GM12878 (cell line): Measurements from ENCODE around the gene SLC26A8. TPM values are rescaled to one million over a fixed set of nuclear protein-coding genes. Genes with fewer than 3 reads are reported as not detected.

Source experiments
- ATAC-seq: fragments of 200-7000 bp; cut with Tn5 transposase; 3 replicates; pipeline ENCODE4 v1.9.1; 2020; ENCODE audit warnings: mild to moderate bottlenecking, moderate library complexity
- BruUV-seq: library from RNA; stranded (reverse); fragments of 400-500 nt; replicated peaks from 2 replicates; lab custom pipeline; 2021; lab: Mats Ljungman, UMichigan
- CTCF ChIA-PET: fragments of 300-600 bp; sonication (Branson Sonifier 250); formaldehyde crosslinking; extraction: SDS; loops from one replicate; lab custom pipeline; 2021; ENCODE audit warnings: inconsistent platforms; lab: Yijun Ruan, JAX
- POLR2A ChIA-PET: fragments of 350-600 bp; formaldehyde crosslinking; extraction: SDS; loops from one replicate; lab custom pipeline; 2021; ENCODE audit warnings: inconsistent platforms; lab: Charles Lee
- RAD21 ChIA-PET: fragments of 300-600 bp; sonication (Branson Sonifier 250); formaldehyde crosslinking; loops from one replicate; lab custom pipeline; 2023; ENCODE audit warnings: antibody characterized with exemption; ENCODE audit not compliant: unreplicated experiment; lab: Charles Lee
- SMC1A ChIA-PET: fragments of 300-600 bp; sonication (Branson Sonifier 250); formaldehyde crosslinking; loops from one replicate; lab custom pipeline; 2023; ENCODE audit not compliant: unreplicated experiment, uncharacterized antibody; lab: Charles Lee
- DNase-seq: peaks from one replicate; pipeline ENCODE4 v3.0.0-alpha.2; 2011; ENCODE audit warnings: low read depth, low spot score
- FAIRE-seq: peaks from 3 replicates; lab custom pipeline; 2011; peaks lifted over from hg19 to GRCh38; lab: Jason Lieb, UNC
- H2AFZ ChIP-seq: 2 replicates; pipeline ENCODE4 v1.6.0; 2011; ENCODE audit warnings: low read depth, low read length, control low read depth; ENCODE audit not compliant: control insufficient read depth
- H3K27ac ChIP-seq: 2 replicates; pipeline ENCODE4 v1.5.1; 2011; ENCODE audit warnings: control low read depth; ENCODE audit not compliant: control insufficient read depth, insufficient read depth
- H3K27me3 ChIP-seq, 2 experiments: replicated peaks in 1 of 2; 2 replicates each; pipeline versions ENCODE4 v1.6.0 to v1.6.1; 2011; ENCODE audit warnings: low read length in 1 of 2; ENCODE audit not compliant: control insufficient read depth in 2 of 2, insufficient read depth in 2 of 2
- H3K36me3 ChIP-seq, 2 experiments: 2 replicates each; pipeline ENCODE4 v1.5.1; 2011; ENCODE audit warnings: low read length in 1 of 2; ENCODE audit not compliant: control insufficient read depth in 2 of 2, insufficient read depth in 2 of 2
- H3K4me1 ChIP-seq: 2 replicates; pipeline ENCODE4 v1.6.1; 2011; ENCODE audit warnings: mild to moderate bottlenecking, low read length, moderate library complexity, mixed read lengths; ENCODE audit not compliant: control insufficient read depth, insufficient read depth
- H3K4me2 ChIP-seq: 2 replicates; pipeline ENCODE4 v1.6.0; 2011; ENCODE audit warnings: control low read depth; ENCODE audit not compliant: control insufficient read depth, insufficient read depth
- H3K4me3 ChIP-seq: fragments of 200-600 bp; sonication (generic); 2 replicates; pipeline ENCODE4 v1.5.1; 2016
- H3K79me2 ChIP-seq: 2 replicates; pipeline ENCODE4 v1.6.0; 2011; ENCODE audit warnings: low read length; ENCODE audit not compliant: control insufficient read depth, insufficient read depth
- H3K9ac ChIP-seq: 2 replicates; pipeline ENCODE4 v1.8.0; 2011; ENCODE audit warnings: low read length, control low read depth, mixed read lengths; ENCODE audit not compliant: control insufficient read depth, insufficient read depth
- H3K9me3 ChIP-seq: replicated peaks from 3 replicates; pipeline ENCODE4 v1.5.1; 2011; ENCODE audit warnings: mild to moderate bottlenecking, low read length; ENCODE audit not compliant: control insufficient read depth, insufficient read depth
- H4K20me1 ChIP-seq: 2 replicates; pipeline ENCODE4 v1.6.0; 2011; ENCODE audit not compliant: control insufficient read depth, insufficient read depth
- CHD1 ChIP-seq: IDR thresholded peaks from 2 replicates; pipeline ENCODE4 v1.6.1; 2012; ENCODE audit warnings: low read depth, low read length, improper control_type of control experiment
- DPF2 ChIP-seq: fragments of 450-650 bp; IDR thresholded peaks from 2 replicates; pipeline ENCODE4 v1.6.1; 2017; ENCODE audit warnings: mild to moderate bottlenecking
- FOXK2 ChIP-seq: fragments of 450-650 bp; IDR thresholded peaks from 2 replicates; pipeline ENCODE4 v1.6.1; 2017; ENCODE audit warnings: mild to moderate bottlenecking, moderate library complexity
- JUND ChIP-seq: IDR thresholded peaks from 2 replicates; pipeline ENCODE4 v1.6.1; 2012; ENCODE audit warnings: low read depth, mild to moderate bottlenecking, low read length, improper control_type of control experiment, moderate library complexity
- NR2C1 ChIP-seq: fragments of 450-650 bp; IDR thresholded peaks from 2 replicates; pipeline ENCODE4 v1.6.1; 2017; ENCODE audit warnings: antibody characterized with exemption, mild to moderate bottlenecking, moderate library complexity
- PAX8 ChIP-seq: fragments of 450-650 bp; IDR thresholded peaks from 2 replicates; pipeline ENCODE4 v1.6.1; 2017; ENCODE audit warnings: mild to moderate bottlenecking, moderate library complexity
- PBX3 ChIP-seq: IDR thresholded peaks from 2 replicates; pipeline ENCODE4 v1.6.1; 2011; ENCODE audit warnings: mild to moderate bottlenecking, low read depth, low read length, moderate library complexity; ENCODE audit not compliant: insufficient replicate concordance
- PML ChIP-seq: IDR thresholded peaks from 2 replicates; pipeline ENCODE4 v1.6.1; 2012; ENCODE audit warnings: low read length, inconsistent platforms
- POLR2AphosphoS5 ChIP-seq: IDR thresholded peaks from 2 replicates; pipeline ENCODE4 v1.6.1; 2011; ENCODE audit warnings: mild to moderate bottlenecking, low read length, inconsistent platforms
- POU2F2 ChIP-seq: IDR thresholded peaks from 3 replicates; pipeline ENCODE4 v1.6.1; 2011; ENCODE audit warnings: low read depth, mild to moderate bottlenecking, low read length, borderline replicate concordance
- PRDM15 ChIP-seq: fragments of 450-650 bp; formaldehyde crosslinking; IDR thresholded peaks from 2 replicates; pipeline ENCODE4 v1.4.0; 2020; ENCODE audit warnings: mild to moderate bottlenecking, moderate library complexity
- SIN3A ChIP-seq: IDR thresholded peaks from 2 replicates; pipeline ENCODE4 v1.6.1; 2012; ENCODE audit warnings: low read depth, low read length, improper control_type of control experiment
- TAF1 ChIP-seq: IDR thresholded peaks from 2 replicates; pipeline ENCODE4 v1.6.1; 2011; ENCODE audit warnings: mild to moderate bottlenecking, low read depth, low read length, borderline replicate concordance
- ZBTB11 ChIP-seq: fragments of 450-650 bp; formaldehyde crosslinking; IDR thresholded peaks from 2 replicates; pipeline ENCODE4 v1.5.0; 2022; ENCODE audit warnings: mild to moderate bottlenecking, missing genetic modification characterization
- ZNF24 ChIP-seq: fragments of 450-650 bp; IDR thresholded peaks from 2 replicates; pipeline ENCODE4 v1.6.1; 2017; ENCODE audit warnings: antibody characterized with exemption, mild to moderate bottlenecking
- ZSCAN29 ChIP-seq: fragments of 450-650 bp; IDR thresholded peaks from 2 replicates; pipeline ENCODE4 v1.6.1; 2017; ENCODE audit warnings: mild to moderate bottlenecking, moderate library complexity
- WGBS: methylation state at CpG from one replicate; pipeline ENCODE4 v1.1.6; 2016; ENCODE audit warnings: low lambda C conversion rate; ENCODE audit not compliant: insufficient replicate concordance, insufficient coverage; ENCODE audit errors: missing lambda C conversion rate; 5-methylcytosine and 5-hydroxymethylcytosine counted together
- in situ Hi-C: fragments of 300-500 bp; cut with MboI; formaldehyde crosslinking; loops from 9 replicates; pipeline ENCODE4 v1.14.3; 2018; ENCODE audit warnings: mixed read lengths
- intact Hi-C: fragments of 100-400 bp; cut with micrococcal nuclease; formaldehyde crosslinking; loops from one replicate; pipeline ENCODE4 v1.14.2; 2022; ENCODE audit not compliant: unreplicated experiment
- polyA plus RNA-seq, 11 experiments: library from polyadenylated mRNA; depleted of rRNA in 4 of 11; unstranded in 6 of 11; stranded (reverse) in 5 of 11; fragments of >200 nt; fragmentation: Nextera tagmentation in 4 of 11; fragmentation: Illumina TruSeq in 1 of 11; extraction: Ambion mirVana in 4 of 11; extraction: Trizol in 1 of 11; gene quantifications; 1 replicate in 1 of 11; 2 replicates in 10 of 11; pipeline versions ENCODE4 v1.2.1 to v1.2.3, GENCODE V29; 2011 to 2016; ENCODE audit warnings: inconsistent platforms in 2 of 11, missing spikeins in 2 of 11, low read depth in 1 of 11
- total RNA-seq, 4 experiments: library from RNA; depleted of rRNA in 3 of 4; stranded (reverse); fragments of >200 nt in 3 of 4; fragmentation: Illumina TruSeq in 1 of 4; extraction: Trizol in 1 of 4; gene quantifications; 2 replicates each; pipeline versions ENCODE4 v1.2.1 to v1.2.3, GENCODE V29; 2013 to 2021
- TF ChIP-seq, protein P1 (sequence below): IDR thresholded peaks from 2 replicates; pipeline ENCODE4 v1.6.1; 2012; ENCODE audit warnings: low read length, inconsistent platforms

Gene SLC26A8
- total and polyA plus RNA-seq, 10 of the 15 experiments (the other 5 are each of a cell fraction or from before 2014, with no cell fraction given) = 0.09 to 0.95 (median 0.27) TPM; not detected in 2

GRCh38 chr6:36000451-36000850, 24.0 kb downstream of the SLC26A8 start:
- intact Hi-C loops = no loop called here
- no TSS peak for BruUV-seq
- H2AFZ ChIP-seq = no peak overlapping the region
- H3K27ac ChIP-seq = no peak overlapping the region
- H3K27me3 ChIP-seq = no peaks in the 10 kb centered on the region
- H3K79me2 ChIP-seq = no peaks in the 10 kb centered on the region
- POLR2A ChIA-PET = no interaction called here
- RAD21 ChIA-PET = no interaction called here
- FAIRE-seq (no peak), DNase-seq (no peak), ATAC-seq (no peak)
- no peak overlapping the region for H3K4me3 ChIP-seq
- TF ChIP-seq FOXK2 (no peak), POU2F2 (no peak), ZBTB11 (CRISPR knock-in tag) (no peak), NR2C1 (no peak), SIN3A (no peak), CHD1 (no peak), DPF2 (no peak), PBX3 (no peak), PRDM15 (CRISPR knock-in tag) (no peak), JUND (no peak), ZSCAN29 (no peak), PML (no peak), TAF1 (no peak), PAX8 (no peak), POLR2AphosphoS5 (no peak), ZNF24 (no peak)
- TF ChIP-seq, protein P1, sequence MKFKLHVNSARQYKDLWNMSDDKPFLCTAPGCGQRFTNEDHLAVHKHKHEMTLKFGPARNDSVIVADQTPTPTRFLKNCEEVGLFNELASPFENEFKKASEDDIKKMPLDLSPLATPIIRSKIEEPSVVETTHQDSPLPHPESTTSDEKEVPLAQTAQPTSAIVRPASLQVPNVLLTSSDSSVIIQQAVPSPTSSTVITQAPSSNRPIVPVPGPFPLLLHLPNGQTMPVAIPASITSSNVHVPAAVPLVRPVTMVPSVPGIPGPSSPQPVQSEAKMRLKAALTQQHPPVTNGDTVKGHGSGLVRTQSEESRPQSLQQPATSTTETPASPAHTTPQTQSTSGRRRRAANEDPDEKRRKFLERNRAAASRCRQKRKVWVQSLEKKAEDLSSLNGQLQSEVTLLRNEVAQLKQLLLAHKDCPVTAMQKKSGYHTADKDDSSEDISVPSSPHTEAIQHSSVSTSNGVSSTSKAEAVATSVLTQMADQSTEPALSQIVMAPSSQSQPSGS = no peak
- H4K20me1 ChIP-seq = no peaks in the 10 kb centered on the region
- SMC1A ChIA-PET = interaction anchor here (1.2 kb wide), 1 partner anchor 43 kb away, joined by 3 read pairs; no protein-coding TSS in a partner anchor
- no peaks in the 10 kb centered on the region for H3K36me3 ChIP-seq
- H3K4me1 ChIP-seq = no peaks in the 10 kb centered on the region
- in situ Hi-C loops = no loop called here
- H3K9me3 ChIP-seq = no peaks in the 10 kb centered on the region
- 4% methylated on average over 1 of the region's 1 CpG for WGBS
- H3K9ac ChIP-seq = no peak overlapping the region
- H3K4me2 ChIP-seq = no peak overlapping the region
- CTCF ChIA-PET = interaction anchor here (1.4 kb wide), 1 partner anchor 13 kb away, joined by 3 read pairs; no protein-coding TSS in a partner anchor
